Choroid plexus epithelial cell (primary cell): Measurements from ENCODE around the gene DPP9.

Source experiments
- DNase-seq: peaks from one replicate; pipeline ENCODE4 v3.0.0-alpha.2; 2010; ENCODE audit warnings: low read depth
- H3K4me3 ChIP-seq: 2 replicates; pipeline ENCODE4 v1.5.1; 2011; ENCODE audit warnings: low read depth, mild to moderate bottlenecking, control low read depth, low read length, moderate library complexity
- CTCF ChIP-seq: conservative IDR thresholded peaks from 2 replicates; pipeline ENCODE4 v1.5.1; 2011; ENCODE audit warnings: low read depth, mild to moderate bottlenecking, control low read depth, inconsistent platforms, low read length, moderate library complexity

The DPP9 gene

GRCh38 chr19:4730740-4731171 is 7.1 kb upstream of the DPP9 start:
- TF ChIP-seq CTCF = peak; percentile 69
- no peak overlapping the region for H3K4me3 ChIP-seq
- no peak for DNase-seq

GRCh38 chr19:4728871-4729270 is 5.2 kb upstream of the DPP9 start:
- DNase-seq = no peak
- no peak overlapping the region for H3K4me3 ChIP-seq
- no peak for TF ChIP-seq CTCF

GRCh38 chr19:4722671-4723594 is 709 bp downstream of the DPP9 start:
- DNase-seq = peak; percentile 73
- no peak for TF ChIP-seq CTCF
- peak overlapping the region; percentile 84 for H3K4me3 ChIP-seq

GRCh38 chr19:4721196-4721595 is 2.4 kb downstream of the DPP9 start:
- H3K4me3 ChIP-seq = no peak overlapping the region
- no peak for DNase-seq
- no peak for TF ChIP-seq CTCF

- H3K4me3 ChIP-seq = no peak overlapping the region
- no peak for TF ChIP-seq CTCF
- DNase-seq = no peak
Observed at GRCh38 chr19:4720037-4720700, 3.5 kb downstream of the DPP9 start.

- no peak for DNase-seq
- no peak overlapping the region for H3K4me3 ChIP-seq
- no peak for TF ChIP-seq CTCF
Observed at GRCh38 chr19:4719499-4719866, 4.2 kb downstream of the DPP9 start.
